Calu3 (cell line): ENCODE results near the gene TEX29. TPM values are rescaled to one million over a fixed set of nuclear protein-coding genes. Genes with fewer than 3 reads are reported as not detected.

Experiments
- BruUV-seq: library from RNA; stranded (reverse); fragments of 400-500 nt; replicated peaks from 2 replicates; lab custom pipeline; 2021; lab: Mats Ljungman, UMichigan
- CTCF ChIA-PET: fragments of 300-600 bp; sonication (Branson Sonifier 250); formaldehyde crosslinking; loops from one replicate; lab custom pipeline; 2022; ENCODE audit warnings: antibody characterized with exemption; lab: Charles Lee
- DNase-seq: peaks from one replicate; pipeline ENCODE4 v3.0.0; 2022
- H3K27ac Mint-ChIP-seq: one replicate; pipeline ENCODE4 v1.8.0; 2022; ENCODE audit warnings: mixed read lengths; ENCODE audit not compliant: unreplicated experiment
- H3K27me3 Mint-ChIP-seq: one replicate; pipeline ENCODE4 v1.8.0; 2022; ENCODE audit warnings: mixed read lengths; ENCODE audit not compliant: unreplicated experiment
- H3K36me3 Mint-ChIP-seq: one replicate; pipeline ENCODE4 v1.8.0; 2022; ENCODE audit warnings: mild to moderate bottlenecking, moderate library complexity, mixed read lengths; ENCODE audit not compliant: insufficient read depth, unreplicated experiment
- H3K4me1 Mint-ChIP-seq: one replicate; pipeline ENCODE4 v1.8.0; 2022; ENCODE audit warnings: mild to moderate bottlenecking, low read depth, mixed read lengths; ENCODE audit not compliant: unreplicated experiment
- H3K4me3 Mint-ChIP-seq: one replicate; pipeline ENCODE4 v1.8.0; 2022; ENCODE audit warnings: mild to moderate bottlenecking, low read depth, moderate library complexity, mixed read lengths; ENCODE audit not compliant: unreplicated experiment
- H3K9me3 Mint-ChIP-seq: one replicate; pipeline ENCODE4 v1.8.0; 2022; ENCODE audit warnings: low read depth, mixed read lengths; ENCODE audit not compliant: unreplicated experiment
- intact Hi-C: fragments of 100-400 bp; cut with micrococcal nuclease; formaldehyde crosslinking; loops from one replicate; pipeline ENCODE4 v1.10.0; 2022; ENCODE audit not compliant: unreplicated experiment
- total RNA-seq: library from RNA; stranded (reverse); gene quantifications from 2 replicates; pipeline ENCODE4 v1.2.3, GENCODE V29; 2022
- TF ChIP-seq, protein P1 (sequence below): fragments of 200-600 bp; IDR thresholded peaks from one replicate; pipeline ENCODE4 v1.8.0; 2022; ENCODE audit warnings: antibody characterized with exemption; ENCODE audit not compliant: unreplicated experiment

TEX29 gene
- total RNA-seq, 1 experiment from 2014 or later: not detected

DNA sequence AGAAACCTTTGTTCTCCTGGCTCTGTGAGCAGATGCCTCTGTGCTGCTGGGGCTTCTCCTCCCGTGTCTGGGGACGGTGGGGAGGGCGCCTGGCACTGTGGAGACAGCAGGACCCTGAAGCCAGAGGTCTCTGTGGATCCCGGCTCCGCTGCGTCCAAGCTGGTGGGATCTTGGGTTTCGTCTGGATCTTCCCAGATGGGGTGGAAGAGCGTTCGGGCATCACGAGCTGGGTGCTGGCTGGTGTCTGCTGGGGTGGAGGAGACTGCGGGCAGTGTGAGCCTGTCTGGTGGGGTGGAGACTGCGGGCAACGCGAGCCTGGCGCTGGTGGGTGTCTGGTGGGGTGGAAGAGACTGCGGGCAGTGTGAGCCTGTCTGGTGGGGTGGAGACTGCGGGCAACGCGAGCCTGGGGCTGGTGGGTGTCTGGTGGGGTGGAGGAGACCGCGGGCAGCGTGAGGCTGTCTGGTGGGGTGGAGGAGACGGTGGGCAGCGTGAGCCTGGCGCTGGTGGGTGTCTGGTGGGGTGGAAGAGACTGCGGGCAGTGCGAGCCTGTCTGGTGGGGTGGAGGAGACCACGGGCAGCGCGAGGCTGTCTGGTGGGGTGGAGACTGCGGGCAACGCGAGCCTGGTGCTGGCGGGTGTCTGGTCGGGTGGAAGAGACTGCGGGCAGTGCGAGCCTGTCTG, 5.6 kb downstream of the TEX29 start:
- Mint-ChIP-seq H3K27ac (no peak overlapping the region), H3K9me3 (no peaks in the 10 kb centered on the region), H3K4me3 (no peak overlapping the region), H3K27me3 (no peaks in the 10 kb centered on the region), H3K36me3 (no peaks in the 10 kb centered on the region), H3K4me1 (no peaks in the 10 kb centered on the region)
- BruUV-seq: no TSS peak
- DNase-seq: no peak
- intact Hi-C loops: no loop called here
- TF ChIP-seq, protein P1, sequence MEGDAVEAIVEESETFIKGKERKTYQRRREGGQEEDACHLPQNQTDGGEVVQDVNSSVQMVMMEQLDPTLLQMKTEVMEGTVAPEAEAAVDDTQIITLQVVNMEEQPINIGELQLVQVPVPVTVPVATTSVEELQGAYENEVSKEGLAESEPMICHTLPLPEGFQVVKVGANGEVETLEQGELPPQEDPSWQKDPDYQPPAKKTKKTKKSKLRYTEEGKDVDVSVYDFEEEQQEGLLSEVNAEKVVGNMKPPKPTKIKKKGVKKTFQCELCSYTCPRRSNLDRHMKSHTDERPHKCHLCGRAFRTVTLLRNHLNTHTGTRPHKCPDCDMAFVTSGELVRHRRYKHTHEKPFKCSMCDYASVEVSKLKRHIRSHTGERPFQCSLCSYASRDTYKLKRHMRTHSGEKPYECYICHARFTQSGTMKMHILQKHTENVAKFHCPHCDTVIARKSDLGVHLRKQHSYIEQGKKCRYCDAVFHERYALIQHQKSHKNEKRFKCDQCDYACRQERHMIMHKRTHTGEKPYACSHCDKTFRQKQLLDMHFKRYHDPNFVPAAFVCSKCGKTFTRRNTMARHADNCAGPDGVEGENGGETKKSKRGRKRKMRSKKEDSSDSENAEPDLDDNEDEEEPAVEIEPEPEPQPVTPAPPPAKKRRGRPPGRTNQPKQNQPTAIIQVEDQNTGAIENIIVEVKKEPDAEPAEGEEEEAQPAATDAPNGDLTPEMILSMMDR: no peak
- CTCF ChIA-PET: no interaction called here

DNA sequence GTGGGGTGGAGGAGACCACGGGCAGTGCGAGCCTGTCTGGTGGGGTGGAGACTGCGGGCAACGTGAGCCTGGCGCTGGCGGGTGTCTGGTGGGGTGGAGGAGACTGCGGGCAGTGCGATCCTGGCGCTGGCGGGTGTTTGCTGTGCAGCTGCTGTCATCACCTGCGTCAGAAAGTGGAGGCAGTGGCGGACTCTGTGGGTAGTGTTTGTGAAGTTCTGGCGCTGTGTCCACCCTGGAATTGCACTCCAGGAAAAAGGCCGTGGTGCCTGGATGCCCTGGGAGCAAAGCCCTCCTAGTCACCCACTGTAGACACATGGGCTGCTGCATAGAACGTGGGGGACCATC, 6.2 kb downstream of the TEX29 start:
- CTCF ChIA-PET: no interaction called here
- Mint-ChIP-seq H3K36me3 (no peaks in the 10 kb centered on the region), H3K9me3 (no peaks in the 10 kb centered on the region), H3K4me3 (no peak overlapping the region), H3K4me1 (no peaks in the 10 kb centered on the region), H3K27ac (no peak overlapping the region), H3K27me3 (no peaks in the 10 kb centered on the region)
- TF ChIP-seq, protein P1: no peak
- intact Hi-C loops: no loop called here
- BruUV-seq: no TSS peak
- no peak for DNase-seq

DNA sequence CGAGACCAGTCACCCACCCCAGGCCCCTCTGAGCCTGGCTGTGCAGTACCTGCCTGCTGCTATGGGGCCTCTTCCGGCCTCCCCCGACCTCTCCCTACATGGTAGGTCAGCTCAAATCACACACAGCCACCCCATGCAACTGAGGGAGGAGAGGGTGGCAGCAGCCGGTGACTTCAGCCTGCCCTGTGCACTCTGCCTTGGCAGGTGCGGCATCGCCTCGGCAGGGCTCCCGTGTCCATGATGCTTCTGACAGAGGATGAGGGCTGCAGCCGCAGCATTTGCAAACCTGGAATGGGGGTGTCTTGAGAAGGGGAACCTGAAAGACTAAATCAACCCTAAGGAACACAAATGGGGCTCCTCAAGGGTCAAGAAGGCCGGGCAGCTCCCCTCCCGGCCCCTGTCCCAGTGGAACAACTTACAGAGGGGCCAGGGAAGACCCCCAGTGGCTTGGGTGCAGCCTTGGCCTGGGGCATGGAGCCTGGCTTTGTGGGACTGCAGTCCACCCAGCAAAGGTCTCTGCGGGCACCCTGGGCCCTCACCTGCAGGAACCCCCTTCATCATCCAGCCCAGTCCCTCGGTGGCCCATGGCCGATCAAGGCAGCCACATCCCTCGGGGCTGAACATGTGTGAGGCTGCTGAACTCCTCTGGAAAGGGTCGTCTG, 6.7 kb downstream of the TEX29 start:
- no peaks in the 10 kb centered on the region for H3K9me3 Mint-ChIP-seq
- intact Hi-C loops: no loop called here
- no peak overlapping the region for H3K4me3 Mint-ChIP-seq
- H3K36me3 Mint-ChIP-seq: no peaks in the 10 kb centered on the region
- no peak overlapping the region for H3K27ac Mint-ChIP-seq
- H3K4me1 Mint-ChIP-seq: no peaks in the 10 kb centered on the region
- BruUV-seq: no TSS peak
- H3K27me3 Mint-ChIP-seq: no peaks in the 10 kb centered on the region
- CTCF ChIA-PET: no interaction called here
- TF ChIP-seq, protein P1: no peak
- DNase-seq: no peak

DNA sequence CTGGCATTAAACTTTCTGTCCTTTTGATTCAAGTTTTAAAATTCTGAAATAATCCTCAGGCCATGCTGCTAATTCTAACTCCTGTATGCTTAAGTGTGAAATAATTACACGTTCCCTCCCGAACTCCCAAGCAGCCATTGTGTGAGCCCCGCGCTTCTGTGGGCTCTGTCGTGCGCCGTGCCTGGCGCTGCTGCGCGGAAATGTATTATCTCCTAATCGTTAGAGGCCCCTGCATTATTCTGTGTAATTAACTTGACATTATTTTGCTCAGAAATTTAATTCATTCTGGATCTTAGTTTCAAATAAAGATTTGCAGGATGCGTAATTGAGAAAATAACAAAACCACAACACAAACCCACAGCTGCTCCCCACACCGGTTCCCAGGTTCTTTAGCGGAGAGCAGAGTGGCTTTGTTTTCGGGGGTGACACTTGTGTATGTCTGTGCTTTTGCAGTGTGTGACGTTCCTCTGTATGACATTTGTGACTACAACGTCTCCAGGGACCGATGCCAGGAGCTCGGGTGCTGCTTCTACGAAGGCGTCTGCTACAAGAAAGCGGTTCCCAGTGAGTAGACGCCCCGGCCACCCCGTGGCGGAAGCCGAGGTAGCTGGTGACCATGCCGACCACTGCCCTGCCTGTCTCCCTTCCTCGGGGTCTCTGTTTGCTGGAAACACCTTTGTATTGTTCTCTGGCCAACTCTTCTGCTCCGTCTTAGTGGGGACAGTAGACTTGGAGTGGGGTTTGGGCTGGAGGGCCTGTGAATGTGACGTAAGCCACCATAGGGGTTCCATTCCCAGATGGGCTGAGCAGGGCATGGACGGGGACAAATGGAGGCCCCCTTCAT, 7.5 kb downstream of the TEX29 start:
- no TSS peak for BruUV-seq
- CTCF ChIA-PET: no interaction called here
- intact Hi-C loops: no loop called here
- DNase-seq: no peak
- H3K4me1 Mint-ChIP-seq: no peaks in the 10 kb centered on the region
- no peak overlapping the region for H3K4me3 Mint-ChIP-seq
- TF ChIP-seq, protein P1: no peak
- H3K27me3 Mint-ChIP-seq: no peaks in the 10 kb centered on the region
- H3K9me3 Mint-ChIP-seq: no peaks in the 10 kb centered on the region
- no peaks in the 10 kb centered on the region for H3K36me3 Mint-ChIP-seq
- no peak overlapping the region for H3K27ac Mint-ChIP-seq
